HepG2 (cell line): ENCODE results near the gene DAB1. TPM values are rescaled to one million over a fixed set of nuclear protein-coding genes. Genes with fewer than 3 reads are reported as not detected.

ENCODE experiments used
- HHEX ChIP-seq: IDR thresholded peaks from 2 replicates; pipeline ENCODE4 v1.6.1; 2016; ENCODE audit warnings: control low read depth
- MBNL3 ChIP-seq: fragments of 250-450 bp; sonication (Bioruptor Pico); conservative IDR thresholded peaks from 2 replicates; pipeline ENCODE4 v1.8.0; 2022; ENCODE audit warnings: mild to moderate bottlenecking, inconsistent platforms
- TCF7L2 ChIP-seq: IDR thresholded peaks from 2 replicates; pipeline ENCODE4 v1.6.1; 2011; ENCODE audit warnings: mild to moderate bottlenecking, low read depth, low read length, moderate library complexity
- ZKSCAN5 ChIP-seq: sonication (generic); formaldehyde crosslinking; IDR thresholded peaks from 2 replicates; pipeline ENCODE4 v1.5.1; 2020; ENCODE audit warnings: mild to moderate bottlenecking, missing genetic modification reagents
- ZNF33B ChIP-seq: sonication (generic); formaldehyde crosslinking; IDR thresholded peaks from 2 replicates; pipeline ENCODE4 v1.5.1; 2020; ENCODE audit warnings: mild to moderate bottlenecking, missing genetic modification reagents
- polyA plus RNA-seq, 8 experiments: library from polyadenylated mRNA; depleted of rRNA in 3 of 8; stranded (reverse) in 7 of 8; unstranded in 1 of 8; fragments of >200 nt; fragmentation: Illumina TruSeq in 4 of 8; extraction: Trizol in 4 of 8; gene quantifications; 2 replicates each; pipeline versions ENCODE4 v1.2.1 to v1.2.3, GENCODE V29; 2011 to 2016; ENCODE audit warnings: low read depth in 4 of 8, missing spikeins in 1 of 8, mixed read lengths in 1 of 8; ENCODE audit not compliant: insufficient read depth in 1 of 8
- total RNA-seq, 5 experiments: library from RNA; depleted of rRNA; stranded (reverse); fragments of >200 nt; fragmentation: Illumina TruSeq; extraction: Trizol; gene quantifications; 2 replicates each; pipeline ENCODE4 v1.2.3, GENCODE V29; 2016; ENCODE audit warnings: low read depth in 1 of 5
- TF ChIP-seq, protein P1 (sequence below): sonication (generic); formaldehyde crosslinking; IDR thresholded peaks from 2 replicates; pipeline ENCODE4 v1.5.1; 2020; ENCODE audit warnings: mild to moderate bottlenecking, missing genetic modification reagents
- TF ChIP-seq, protein P2 (sequence below): sonication (generic); formaldehyde crosslinking; conservative IDR thresholded peaks from 2 replicates; pipeline ENCODE4 v1.4.0; 2020; ENCODE audit warnings: missing genetic modification reagents
- TF ChIP-seq, protein P3 (sequence below): IDR thresholded peaks from 2 replicates; pipeline ENCODE4 v1.6.1; 2018; ENCODE audit warnings: missing genetic modification reagents
- TF ChIP-seq, protein P4 (sequence below): sonication (generic); formaldehyde crosslinking; IDR thresholded peaks from 2 replicates; pipeline ENCODE4 v1.4.0; 2020; ENCODE audit warnings: missing genetic modification reagents, borderline replicate concordance
- TF ChIP-seq, protein P5 (sequence below): sonication (generic); formaldehyde crosslinking; IDR thresholded peaks from 2 replicates; pipeline ENCODE4 v1.5.0; 2020; ENCODE audit warnings: mild to moderate bottlenecking, missing genetic modification reagents
- TF ChIP-seq, protein P6 (sequence below): sonication (generic); formaldehyde crosslinking; IDR thresholded peaks from 2 replicates; pipeline ENCODE4 v1.8.0; 2022; ENCODE audit warnings: missing genetic modification reagents, low read depth, mild to moderate bottlenecking, borderline replicate concordance
- TF ChIP-seq, protein P7 (sequence below): sonication (generic); formaldehyde crosslinking; IDR thresholded peaks from 2 replicates; pipeline ENCODE4 v1.9.0; 2022; ENCODE audit warnings: low read depth, missing genetic modification reagents

DAB1 gene
- total and polyA plus RNA-seq, 2 of the 13 experiments (the other 11 are each of a cell fraction or from before 2014, with no cell fraction given) = 0.04 to 0.13 TPM

- TF ChIP-seq, protein P1, sequence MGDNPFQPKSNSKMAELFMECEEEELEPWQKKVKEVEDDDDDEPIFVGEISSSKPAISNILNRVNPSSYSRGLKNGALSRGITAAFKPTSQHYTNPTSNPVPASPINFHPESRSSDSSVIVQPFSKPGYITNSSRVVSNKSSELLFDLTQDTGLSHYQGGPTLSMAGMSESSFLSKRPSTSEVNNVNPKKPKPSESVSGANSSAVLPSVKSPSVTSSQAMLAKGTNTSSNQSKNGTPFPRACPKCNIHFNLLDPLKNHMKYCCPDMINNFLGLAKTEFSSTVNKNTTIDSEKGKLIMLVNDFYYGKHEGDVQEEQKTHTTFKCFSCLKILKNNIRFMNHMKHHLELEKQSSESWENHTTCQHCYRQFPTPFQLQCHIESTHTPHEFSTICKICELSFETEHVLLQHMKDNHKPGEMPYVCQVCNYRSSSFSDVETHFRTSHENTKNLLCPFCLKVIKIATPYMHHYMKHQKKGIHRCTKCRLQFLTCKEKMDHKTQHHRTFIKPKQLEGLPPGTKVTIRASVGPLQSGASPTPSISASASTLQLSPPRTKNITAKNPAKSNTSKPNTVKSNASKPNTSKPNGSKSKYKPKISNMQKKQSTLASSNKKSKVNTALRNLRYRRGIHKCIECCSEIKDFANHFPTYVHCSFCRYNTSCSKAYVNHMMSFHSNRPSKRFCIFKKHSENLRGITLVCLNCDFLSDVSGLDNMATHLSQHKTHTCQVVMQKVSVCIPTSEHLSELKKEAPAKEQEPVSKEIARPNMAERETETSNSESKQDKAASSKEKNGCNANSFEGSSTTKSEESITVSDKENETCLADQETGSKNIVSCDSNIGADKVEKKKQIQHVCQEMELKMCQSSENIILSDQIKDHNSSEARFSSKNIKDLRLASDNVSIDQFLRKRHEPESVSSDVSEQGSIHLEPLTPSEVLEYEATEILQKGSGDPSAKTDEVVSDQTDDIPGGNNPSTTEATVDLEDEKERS (CRISPR knock-in tag) = no peak
- TF ChIP-seq ZNF33B (CRISPR knock-in tag) (no peak), HHEX (CRISPR knock-in tag) (peak; percentile 26; the same call in 1 of the 2 replicates), TCF7L2 (no peak), MBNL3 (no peak), ZKSCAN5 (CRISPR knock-in tag) (no peak)
- TF ChIP-seq, protein P2, sequence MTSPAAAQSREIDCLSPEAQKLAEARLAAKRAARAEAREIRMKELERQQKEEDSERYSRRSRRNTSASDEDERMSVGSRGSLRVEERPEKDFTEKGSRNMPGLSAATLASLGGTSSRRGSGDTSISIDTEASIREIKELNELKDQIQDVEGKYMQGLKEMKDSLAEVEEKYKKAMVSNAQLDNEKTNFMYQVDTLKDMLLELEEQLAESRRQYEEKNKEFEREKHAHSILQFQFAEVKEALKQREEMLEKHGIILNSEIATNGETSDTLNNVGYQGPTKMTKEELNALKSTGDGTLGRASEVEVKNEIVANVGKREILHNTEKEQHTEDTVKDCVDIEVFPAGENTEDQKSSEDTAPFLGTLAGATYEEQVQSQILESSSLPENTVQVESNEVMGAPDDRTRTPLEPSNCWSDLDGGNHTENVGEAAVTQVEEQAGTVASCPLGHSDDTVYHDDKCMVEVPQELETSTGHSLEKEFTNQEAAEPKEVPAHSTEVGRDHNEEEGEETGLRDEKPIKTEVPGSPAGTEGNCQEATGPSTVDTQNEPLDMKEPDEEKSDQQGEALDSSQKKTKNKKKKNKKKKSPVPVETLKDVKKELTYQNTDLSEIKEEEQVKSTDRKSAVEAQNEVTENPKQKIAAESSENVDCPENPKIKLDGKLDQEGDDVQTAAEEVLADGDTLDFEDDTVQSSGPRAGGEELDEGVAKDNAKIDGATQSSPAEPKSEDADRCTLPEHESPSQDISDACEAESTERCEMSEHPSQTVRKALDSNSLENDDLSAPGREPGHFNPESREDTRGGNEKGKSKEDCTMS (CRISPR knock-in tag) = no peak
- TF ChIP-seq, protein P3, sequence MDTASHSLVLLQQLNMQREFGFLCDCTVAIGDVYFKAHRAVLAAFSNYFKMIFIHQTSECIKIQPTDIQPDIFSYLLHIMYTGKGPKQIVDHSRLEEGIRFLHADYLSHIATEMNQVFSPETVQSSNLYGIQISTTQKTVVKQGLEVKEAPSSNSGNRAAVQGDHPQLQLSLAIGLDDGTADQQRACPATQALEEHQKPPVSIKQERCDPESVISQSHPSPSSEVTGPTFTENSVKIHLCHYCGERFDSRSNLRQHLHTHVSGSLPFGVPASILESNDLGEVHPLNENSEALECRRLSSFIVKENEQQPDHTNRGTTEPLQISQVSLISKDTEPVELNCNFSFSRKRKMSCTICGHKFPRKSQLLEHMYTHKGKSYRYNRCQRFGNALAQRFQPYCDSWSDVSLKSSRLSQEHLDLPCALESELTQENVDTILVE (CRISPR knock-in tag) = no peak
- TF ChIP-seq, protein P4, sequence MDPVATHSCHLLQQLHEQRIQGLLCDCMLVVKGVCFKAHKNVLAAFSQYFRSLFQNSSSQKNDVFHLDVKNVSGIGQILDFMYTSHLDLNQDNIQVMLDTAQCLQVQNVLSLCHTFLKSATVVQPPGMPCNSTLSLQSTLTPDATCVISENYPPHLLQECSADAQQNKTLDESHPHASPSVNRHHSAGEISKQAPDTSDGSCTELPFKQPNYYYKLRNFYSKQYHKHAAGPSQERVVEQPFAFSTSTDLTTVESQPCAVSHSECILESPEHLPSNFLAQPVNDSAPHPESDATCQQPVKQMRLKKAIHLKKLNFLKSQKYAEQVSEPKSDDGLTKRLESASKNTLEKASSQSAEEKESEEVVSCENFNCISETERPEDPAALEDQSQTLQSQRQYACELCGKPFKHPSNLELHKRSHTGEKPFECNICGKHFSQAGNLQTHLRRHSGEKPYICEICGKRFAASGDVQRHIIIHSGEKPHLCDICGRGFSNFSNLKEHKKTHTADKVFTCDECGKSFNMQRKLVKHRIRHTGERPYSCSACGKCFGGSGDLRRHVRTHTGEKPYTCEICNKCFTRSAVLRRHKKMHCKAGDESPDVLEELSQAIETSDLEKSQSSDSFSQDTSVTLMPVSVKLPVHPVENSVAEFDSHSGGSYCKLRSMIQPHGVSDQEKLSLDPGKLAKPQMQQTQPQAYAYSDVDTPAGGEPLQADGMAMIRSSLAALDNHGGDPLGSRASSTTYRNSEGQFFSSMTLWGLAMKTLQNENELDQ = no peak
- TF ChIP-seq, protein P5, sequence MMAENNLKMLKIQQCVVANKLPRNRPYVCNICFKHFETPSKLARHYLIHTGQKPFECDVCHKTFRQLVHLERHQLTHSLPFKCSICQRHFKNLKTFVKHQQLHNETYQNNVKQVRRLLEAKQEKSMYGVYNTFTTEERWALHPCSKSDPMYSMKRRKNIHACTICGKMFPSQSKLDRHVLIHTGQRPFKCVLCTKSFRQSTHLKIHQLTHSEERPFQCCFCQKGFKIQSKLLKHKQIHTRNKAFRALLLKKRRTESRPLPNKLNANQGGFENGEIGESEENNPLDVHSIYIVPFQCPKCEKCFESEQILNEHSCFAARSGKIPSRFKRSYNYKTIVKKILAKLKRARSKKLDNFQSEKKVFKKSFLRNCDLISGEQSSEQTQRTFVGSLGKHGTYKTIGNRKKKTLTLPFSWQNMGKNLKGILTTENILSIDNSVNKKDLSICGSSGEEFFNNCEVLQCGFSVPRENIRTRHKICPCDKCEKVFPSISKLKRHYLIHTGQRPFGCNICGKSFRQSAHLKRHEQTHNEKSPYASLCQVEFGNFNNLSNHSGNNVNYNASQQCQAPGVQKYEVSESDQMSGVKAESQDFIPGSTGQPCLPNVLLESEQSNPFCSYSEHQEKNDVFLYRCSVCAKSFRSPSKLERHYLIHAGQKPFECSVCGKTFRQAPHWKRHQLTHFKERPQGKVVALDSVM (CRISPR knock-in tag) = no peak
- TF ChIP-seq, protein P6, sequence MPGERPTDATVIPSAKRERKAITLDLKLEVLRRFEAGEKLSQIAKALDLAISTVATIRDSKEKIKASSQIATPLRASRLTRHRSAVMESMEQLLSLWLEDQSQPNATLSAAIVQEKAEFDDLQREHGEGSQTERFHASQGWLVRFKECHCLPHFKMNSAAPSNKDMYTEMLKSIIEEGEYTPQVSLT = no peak
- TF ChIP-seq, protein P7, sequence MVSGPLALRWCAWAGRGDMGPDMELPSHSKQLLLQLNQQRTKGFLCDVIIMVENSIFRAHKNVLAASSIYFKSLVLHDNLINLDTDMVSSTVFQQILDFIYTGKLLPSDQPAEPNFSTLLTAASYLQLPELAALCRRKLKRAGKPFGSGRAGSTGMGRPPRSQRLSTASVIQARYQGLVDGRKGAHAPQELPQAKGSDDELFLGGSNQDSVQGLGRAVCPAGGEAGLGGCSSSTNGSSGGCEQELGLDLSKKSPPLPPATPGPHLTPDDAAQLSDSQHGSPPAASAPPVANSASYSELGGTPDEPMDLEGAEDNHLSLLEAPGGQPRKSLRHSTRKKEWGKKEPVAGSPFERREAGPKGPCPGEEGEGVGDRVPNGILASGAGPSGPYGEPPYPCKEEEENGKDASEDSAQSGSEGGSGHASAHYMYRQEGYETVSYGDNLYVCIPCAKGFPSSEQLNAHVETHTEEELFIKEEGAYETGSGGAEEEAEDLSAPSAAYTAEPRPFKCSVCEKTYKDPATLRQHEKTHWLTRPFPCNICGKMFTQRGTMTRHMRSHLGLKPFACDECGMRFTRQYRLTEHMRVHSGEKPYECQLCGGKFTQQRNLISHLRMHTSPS (CRISPR knock-in tag) = no peak
Measured at GRCh38 chr1:56967900-56968832, 455.7 kb downstream of the DAB1 start (continued).
